Activated T-cell treated with anti-CD3 and anti-CD28 coated beads, Interleukin-2, amount 50 U/mL, for 4 hours (primary cell): ENCODE results near the gene FARP2. TPM values are rescaled to one million over a fixed set of nuclear protein-coding genes. Genes with fewer than 3 reads are reported as not detected.
"Not testable (repeated sequence)": the region's sequence is repeated elsewhere in the genome, so short reads cannot be mapped to it uniquely, and the experiment has no call there.

ENCODE experiments used
- ATAC-seq, 2 donors: fragments of 200-7000 bp; cut with Tn5 transposase; one replicate each; pipeline ENCODE4 v1.10.0; 2021
- DNase-seq: peaks from one replicate; pipeline ENCODE4 v3.0.0-alpha.2; 2020
- H3K27me3 Mint-ChIP-seq: one replicate; pipeline ENCODE4 v1.8.0; 2021; ENCODE audit warnings: low read depth, mixed read lengths
- H3K36me3 Mint-ChIP-seq: one replicate; pipeline ENCODE4 v1.8.0; 2022; ENCODE audit warnings: mixed read lengths; ENCODE audit not compliant: insufficient read depth
- H3K4me1 Mint-ChIP-seq: one replicate; pipeline ENCODE4 v1.8.0; 2021; ENCODE audit warnings: low read depth, mixed read lengths
- H3K4me3 Mint-ChIP-seq: one replicate; pipeline ENCODE4 v1.8.0; 2021; ENCODE audit warnings: mild to moderate bottlenecking, moderate library complexity, mixed read lengths
- H3K9me3 Mint-ChIP-seq: one replicate; pipeline ENCODE4 v1.8.0; 2021; ENCODE audit warnings: mixed read lengths
- total RNA-seq, 3 donors: library from RNA; stranded (reverse); gene quantifications; one replicate each; pipeline ENCODE4 v1.2.1, GENCODE V29; 2021

Gene FARP2
- total RNA-seq, 3 donors from 2014 or later = 29.5 to 35.6 (median 30.3) TPM

DNA sequence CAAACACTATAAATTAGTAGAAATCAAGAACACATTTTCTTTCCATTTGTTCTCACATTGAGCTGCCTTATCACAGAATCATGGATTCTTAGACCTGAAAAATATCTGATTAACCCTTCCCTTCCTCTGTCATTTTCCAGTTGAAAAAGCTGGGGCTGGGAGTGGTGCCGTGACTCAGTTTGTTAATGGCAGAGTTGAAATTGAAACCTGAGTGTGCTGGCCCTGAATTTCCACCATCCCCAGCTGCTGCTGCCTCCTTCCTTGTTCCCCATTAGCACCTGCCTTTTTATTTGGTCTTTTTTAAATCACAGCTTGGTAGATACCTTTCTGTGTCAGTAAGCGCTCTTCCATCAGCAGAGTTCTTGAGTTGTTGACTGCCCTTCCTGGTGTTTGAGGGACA, 10.6 kb downstream of the FARP2 start:
- ATAC-seq = no peak
- no peaks in the 10 kb centered on the region for H3K9me3 Mint-ChIP-seq

DNA sequence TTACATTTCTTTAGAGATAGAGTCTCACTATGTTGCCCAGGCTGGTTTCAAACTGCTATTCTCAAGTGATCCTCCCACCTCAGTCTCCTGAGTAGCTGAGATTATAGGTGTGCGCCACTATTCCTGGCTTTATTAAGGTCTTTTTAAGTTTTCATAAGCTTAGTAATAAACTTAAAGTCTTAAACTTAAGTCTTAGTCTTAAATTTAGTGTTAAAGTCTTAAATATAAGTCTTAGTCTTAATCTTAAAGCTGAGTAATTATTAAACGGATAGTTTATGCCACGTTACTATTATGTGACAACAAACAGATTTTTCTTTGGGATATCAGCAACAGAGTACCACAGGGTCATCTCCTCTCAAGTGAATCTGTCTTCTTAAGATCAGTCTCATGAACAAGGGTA, 12.6 kb downstream of the FARP2 start:
- Mint-ChIP-seq H3K9me3 (no peaks in the 10 kb centered on the region), H3K4me1 (peaks cover 5% of the 10 kb centered on the region), H3K36me3 (peaks cover 2% of the 10 kb centered on the region), H3K27me3 (no peaks in the 10 kb centered on the region), H3K4me3 (no peak overlapping the region)
- no peak for ATAC-seq
- DNase-seq = no peak

More for the DNA sequence above, 10.6 kb downstream of the FARP2 start:
- H3K4me1 Mint-ChIP-seq = peaks cover 5% of the 10 kb centered on the region
- peaks cover 2% of the 10 kb centered on the region for H3K36me3 Mint-ChIP-seq
- DNase-seq = no peak
- H3K4me3 Mint-ChIP-seq = no peak overlapping the region
- H3K27me3 Mint-ChIP-seq = no peaks in the 10 kb centered on the region

DNA sequence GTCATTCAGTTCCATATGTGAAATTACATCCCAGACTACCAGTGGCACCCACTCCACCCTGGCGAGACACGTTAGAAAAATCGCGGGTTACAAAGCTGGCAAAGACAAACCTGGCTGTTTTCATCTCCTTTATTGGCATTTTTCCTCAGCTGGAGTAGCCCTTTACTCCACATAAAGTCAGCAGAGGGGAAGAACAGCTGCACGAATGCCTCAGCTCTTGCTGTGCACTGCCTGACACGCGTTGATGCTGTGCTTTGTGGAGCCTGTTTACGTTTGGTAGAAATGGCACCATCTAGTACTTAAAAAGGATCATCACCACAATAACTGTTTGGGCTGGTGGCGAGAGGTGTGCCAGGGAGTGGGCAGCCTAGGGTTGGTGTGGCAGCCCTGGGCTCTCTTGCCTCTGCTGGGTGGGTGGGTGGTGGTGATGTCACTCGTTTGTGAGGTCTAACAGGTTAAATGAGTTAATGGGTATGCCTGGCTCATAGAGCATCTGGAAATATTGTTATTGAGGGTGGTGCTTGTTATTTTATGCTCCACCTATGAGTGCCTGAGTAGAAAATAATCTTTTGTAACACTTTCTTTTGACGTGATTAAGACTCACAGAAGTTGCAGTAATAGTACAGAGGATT, 16.4 kb downstream of the FARP2 start:
- no peak for DNase-seq
- H3K9me3 Mint-ChIP-seq = no peaks in the 10 kb centered on the region
- ATAC-seq = no peak
- peaks cover 5% of the 10 kb centered on the region for H3K36me3 Mint-ChIP-seq
- H3K4me3 Mint-ChIP-seq = no peak overlapping the region
- no peaks in the 10 kb centered on the region for H3K27me3 Mint-ChIP-seq
- H3K4me1 Mint-ChIP-seq = peaks cover 3% of the 10 kb centered on the region

DNA sequence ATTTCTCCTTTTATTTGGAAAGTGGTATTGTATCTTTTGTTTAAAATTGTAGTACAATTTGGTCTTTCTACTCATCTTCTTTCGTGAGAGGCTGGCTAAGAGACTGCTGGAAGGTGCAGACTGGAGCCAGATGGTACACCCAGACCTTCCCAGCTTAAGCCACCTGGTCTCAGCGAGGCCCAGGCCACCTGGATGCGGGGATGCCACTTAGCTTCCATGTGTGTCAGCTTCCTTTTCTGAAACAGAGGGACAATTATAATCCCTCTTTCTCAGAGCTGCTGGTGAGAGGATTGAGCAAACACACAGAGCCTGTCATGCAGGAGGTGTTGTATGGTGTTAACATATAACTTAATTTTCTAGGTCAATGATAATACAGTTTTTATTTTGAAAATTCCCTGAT, 17.4 kb downstream of the FARP2 start:
- no peak for DNase-seq
- Mint-ChIP-seq H3K27me3 (no peaks in the 10 kb centered on the region), H3K9me3 (no peaks in the 10 kb centered on the region), H3K4me3 (no peak overlapping the region), H3K4me1 (peaks cover 3% of the 10 kb centered on the region), H3K36me3 (peaks cover 5% of the 10 kb centered on the region)
- no peak for ATAC-seq

DNA sequence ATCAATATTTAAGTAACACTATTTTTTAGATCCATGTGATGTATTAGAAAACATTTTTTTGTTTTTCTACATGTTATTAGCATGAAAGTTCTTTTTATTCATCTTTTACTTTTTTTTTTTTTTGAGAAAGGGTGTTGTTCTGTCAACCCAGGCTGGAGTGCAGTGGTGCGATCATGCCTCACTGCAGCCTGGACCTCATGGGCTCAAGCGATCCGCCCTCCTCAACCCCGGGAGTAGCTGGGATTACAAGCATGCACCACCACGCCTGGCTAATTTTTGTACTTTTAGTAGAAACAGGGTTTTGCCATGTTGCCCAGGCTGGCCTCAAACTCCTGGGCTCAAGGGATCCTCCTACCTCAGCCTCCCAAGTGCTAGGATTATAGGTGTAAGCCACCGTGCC, 17.8 kb downstream of the FARP2 start:
- H3K4me1 Mint-ChIP-seq, ATAC-seq, H3K4me3 Mint-ChIP-seq, DNase-seq, H3K36me3 Mint-ChIP-seq, H3K27me3 Mint-ChIP-seq, H3K9me3 Mint-ChIP-seq: not testable (repeated sequence)

DNA sequence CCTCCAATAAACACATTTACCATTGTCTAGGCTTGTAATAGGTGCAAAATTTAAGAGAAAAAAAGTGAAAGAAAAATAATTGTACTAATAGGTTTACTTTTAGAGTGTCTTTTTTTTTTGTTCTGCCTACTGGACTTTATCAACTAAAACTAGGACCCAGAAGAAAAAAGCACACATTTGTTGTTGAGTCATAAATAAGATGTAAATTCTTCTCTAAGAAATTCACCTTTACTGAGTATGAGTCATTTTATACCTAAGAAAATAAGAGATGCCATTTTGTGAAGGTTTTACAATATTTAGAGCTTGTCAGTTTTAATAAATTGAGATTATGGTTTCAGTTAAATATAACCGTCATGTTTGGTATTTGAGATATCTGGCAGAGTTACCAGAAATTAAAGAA, 19.2 kb downstream of the FARP2 start:
- no peak for DNase-seq
- Mint-ChIP-seq H3K27me3 (no peaks in the 10 kb centered on the region), H3K9me3 (no peaks in the 10 kb centered on the region), H3K36me3 (peaks cover 7% of the 10 kb centered on the region), H3K4me3 (no peak overlapping the region), H3K4me1 (peaks cover 3% of the 10 kb centered on the region)
- ATAC-seq = no peak

DNA sequence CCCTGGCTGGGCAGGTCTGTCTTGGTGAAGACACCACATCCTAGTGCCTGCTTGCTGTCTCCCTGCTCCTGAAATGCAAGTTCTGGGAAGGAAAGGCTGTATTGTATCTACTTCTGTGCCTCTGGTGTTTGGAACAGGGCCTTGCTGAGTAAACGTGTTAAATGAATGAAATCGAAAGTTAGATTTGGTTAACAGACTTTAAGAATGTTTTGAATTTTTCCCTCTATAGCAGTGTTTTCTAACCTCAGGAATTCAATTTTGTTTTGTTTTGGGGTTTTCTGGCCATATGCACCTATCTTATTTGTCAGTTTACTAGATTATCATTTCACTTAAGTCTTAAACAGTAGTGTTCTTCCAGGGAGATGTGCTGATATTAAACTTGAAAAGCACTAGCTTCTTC, 20.7 kb downstream of the FARP2 start:
- Mint-ChIP-seq H3K4me1 (peaks cover 3% of the 10 kb centered on the region), H3K27me3 (no peaks in the 10 kb centered on the region), H3K9me3 (no peaks in the 10 kb centered on the region), H3K36me3 (peaks cover 10% of the 10 kb centered on the region), H3K4me3 (no peak overlapping the region)
- no peak for ATAC-seq
- no peak for DNase-seq

DNA sequence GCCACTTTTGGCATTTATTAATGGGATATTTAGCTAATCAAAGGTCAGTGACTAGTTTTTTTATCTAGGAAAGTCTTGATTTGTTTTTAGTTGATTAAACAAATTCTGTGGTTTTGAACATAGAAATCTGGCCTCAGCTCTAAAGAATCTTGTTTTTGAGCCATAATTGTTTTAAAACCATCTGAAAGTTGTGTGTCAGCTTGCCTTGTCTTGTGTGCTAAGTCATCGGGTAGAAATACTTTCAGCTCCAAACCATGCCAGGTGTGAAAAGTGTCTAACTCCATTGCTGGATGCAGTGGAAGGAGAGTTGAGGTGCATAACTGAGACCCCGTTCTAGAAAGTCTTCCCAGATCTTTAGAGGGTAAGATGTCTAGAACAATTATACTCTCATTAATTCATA, 22.7 kb downstream of the FARP2 start:
- Mint-ChIP-seq H3K36me3 (peaks cover 20% of the 10 kb centered on the region), H3K4me1 (peaks cover 5% of the 10 kb centered on the region), H3K27me3 (no peaks in the 10 kb centered on the region), H3K9me3 (no peaks in the 10 kb centered on the region), H3K4me3 (no peak overlapping the region)
- no peak for DNase-seq
- no peak for ATAC-seq

DNA sequence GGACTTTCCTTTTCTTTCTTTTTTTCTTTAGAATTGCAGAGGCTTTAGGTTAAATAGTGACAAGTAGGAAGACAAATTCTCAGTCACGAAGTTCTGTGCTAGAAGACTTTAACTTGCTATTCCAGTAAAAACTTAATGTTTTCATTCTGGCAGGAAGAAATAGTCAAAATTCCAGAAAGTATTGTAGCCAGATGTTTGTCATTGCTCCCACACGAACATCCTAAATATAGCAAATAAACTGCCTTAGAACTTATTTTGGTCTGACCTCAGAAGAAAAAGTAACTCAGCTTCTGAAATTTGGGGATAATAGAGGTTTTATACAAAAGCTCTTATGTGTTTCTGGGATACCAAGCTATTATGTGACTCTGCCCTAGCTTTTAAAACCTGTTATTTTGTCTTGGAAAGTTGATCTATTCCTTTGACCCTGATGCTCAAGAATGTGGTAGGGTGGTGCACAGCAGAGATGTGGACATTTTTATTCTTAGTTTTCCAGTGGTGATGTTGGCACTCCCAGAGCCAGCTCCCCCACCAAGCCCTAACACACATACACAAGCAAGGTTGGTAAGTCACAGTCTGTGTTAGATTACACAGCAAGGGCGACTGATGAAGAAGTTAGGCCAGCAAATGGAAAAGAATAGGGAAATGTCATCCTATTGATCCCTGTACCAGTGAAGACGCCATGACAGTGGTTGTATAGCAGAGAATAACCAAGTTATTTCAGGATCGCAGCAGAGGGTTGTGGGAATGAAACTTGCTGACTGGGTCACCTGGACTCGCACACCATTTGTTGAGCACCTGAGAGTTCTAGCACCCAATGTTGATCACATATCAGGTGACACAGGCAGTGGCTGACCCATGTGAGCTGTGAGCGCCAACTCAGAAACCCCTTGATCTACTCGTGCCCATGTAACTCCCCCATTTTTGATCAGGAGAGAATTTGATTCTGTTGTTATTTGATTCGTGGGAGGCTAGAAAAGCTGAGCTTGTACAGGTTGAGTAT, 23.7 kb downstream of the FARP2 start:
- H3K4me3 Mint-ChIP-seq = no peak overlapping the region
- ATAC-seq = no peak

DNA sequence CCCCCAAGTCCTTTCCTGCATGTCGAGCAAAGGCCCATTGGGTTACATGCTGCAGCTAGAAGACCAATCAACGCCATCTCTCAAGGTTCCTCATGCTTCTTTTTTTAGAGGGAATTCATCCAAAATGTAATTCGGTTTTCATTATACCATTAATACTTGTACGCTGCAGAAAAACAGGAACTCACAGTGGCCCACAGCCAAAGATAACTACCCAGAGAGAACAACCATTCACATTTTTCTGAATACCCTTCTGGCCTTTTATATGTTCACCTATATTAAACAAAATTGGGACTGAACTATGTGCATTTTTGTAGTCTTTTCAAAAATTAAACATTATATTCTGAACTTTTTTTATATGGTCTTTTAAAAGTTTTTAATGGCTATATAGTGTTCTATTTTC, 25.8 kb downstream of the FARP2 start:
- Mint-ChIP-seq H3K4me3 (no peak overlapping the region), H3K36me3 (peaks cover 18% of the 10 kb centered on the region), H3K9me3 (no peaks in the 10 kb centered on the region), H3K27me3 (no peaks in the 10 kb centered on the region), H3K4me1 (peaks cover 2% of the 10 kb centered on the region)
- ATAC-seq (no peak), DNase-seq (no peak)

More for the DNA sequence above, 23.7 kb downstream of the FARP2 start:
- Mint-ChIP-seq H3K27me3 (no peaks in the 10 kb centered on the region), H3K9me3 (no peaks in the 10 kb centered on the region), H3K36me3 (peaks cover 20% of the 10 kb centered on the region), H3K4me1 (peaks cover 5% of the 10 kb centered on the region)
- no peak for DNase-seq

DNA sequence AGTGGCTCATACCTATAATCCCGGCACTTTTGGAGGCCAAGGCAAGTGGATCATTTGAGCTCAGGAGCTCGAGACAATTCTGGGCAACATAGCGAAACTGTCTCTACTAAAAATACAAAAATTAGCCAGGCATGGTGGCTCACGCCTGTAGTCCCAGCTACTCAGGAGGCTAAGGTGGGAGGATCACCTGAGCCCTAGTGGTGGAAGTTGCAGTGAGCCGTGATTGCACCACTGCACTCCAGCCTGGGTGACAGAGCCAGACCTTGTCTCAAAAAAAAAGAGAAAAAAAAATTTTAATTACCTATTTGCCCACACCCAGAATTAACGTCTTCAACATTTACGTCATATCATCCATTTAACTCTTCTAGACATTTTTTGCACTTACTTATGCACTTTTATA, 29.4 kb downstream of the FARP2 start:
- DNase-seq, H3K4me1 Mint-ChIP-seq, H3K9me3 Mint-ChIP-seq, H3K27me3 Mint-ChIP-seq, H3K4me3 Mint-ChIP-seq, ATAC-seq: not testable (repeated sequence)
- peaks cover 19% of the 10 kb centered on the region for H3K36me3 Mint-ChIP-seq

DNA sequence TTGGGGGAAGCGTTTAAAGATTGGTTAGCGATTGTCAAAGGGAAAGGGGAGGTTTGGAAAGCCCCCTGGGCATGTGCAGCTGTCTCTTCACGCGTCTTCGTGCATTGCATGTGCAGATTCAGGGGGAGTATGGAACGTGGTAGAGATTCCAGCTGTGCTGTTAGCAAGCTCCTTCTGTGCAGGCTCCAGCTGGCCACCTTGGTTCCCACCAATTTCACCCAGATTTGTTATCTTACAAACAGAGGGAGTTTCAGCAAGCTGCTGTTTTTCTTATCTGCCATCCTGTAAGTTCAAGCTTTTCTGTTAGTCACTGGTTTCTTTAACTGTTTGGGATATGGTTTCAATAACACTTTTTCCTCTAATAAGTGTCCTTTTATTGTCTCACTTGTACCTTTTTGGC, 30.4 kb downstream of the FARP2 start:
- ATAC-seq (no peak), DNase-seq (no peak)
- Mint-ChIP-seq H3K27me3 (no peaks in the 10 kb centered on the region), H3K4me3 (no peak overlapping the region), H3K9me3 (no peaks in the 10 kb centered on the region), H3K36me3 (peaks cover 17% of the 10 kb centered on the region), H3K4me1 (peaks cover 8% of the 10 kb centered on the region)

DNA sequence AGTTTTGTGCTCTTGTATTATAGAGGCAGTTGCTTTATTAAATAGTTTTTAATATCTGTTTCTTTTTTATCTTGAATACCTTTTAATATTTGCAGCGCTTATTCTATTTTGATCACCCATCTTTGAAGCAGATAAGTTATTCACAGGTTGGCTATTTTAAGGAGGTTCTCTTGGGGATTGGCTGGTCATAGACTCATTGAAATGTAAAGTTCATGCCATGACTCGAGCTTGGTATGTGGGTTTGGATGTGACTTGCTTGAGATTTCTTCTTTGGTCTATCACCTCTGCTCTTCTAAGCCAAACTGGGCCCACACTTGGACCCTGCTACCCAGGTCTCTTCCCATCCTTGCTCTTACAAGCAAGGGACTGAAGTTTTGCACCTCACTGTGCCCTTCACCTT, 33.6 kb downstream of the FARP2 start:
- DNase-seq (no peak), ATAC-seq (no peak)
- Mint-ChIP-seq H3K27me3 (no peaks in the 10 kb centered on the region), H3K36me3 (peaks cover 8% of the 10 kb centered on the region), H3K9me3 (no peaks in the 10 kb centered on the region), H3K4me3 (no peak overlapping the region), H3K4me1 (peaks cover 6% of the 10 kb centered on the region)

DNA sequence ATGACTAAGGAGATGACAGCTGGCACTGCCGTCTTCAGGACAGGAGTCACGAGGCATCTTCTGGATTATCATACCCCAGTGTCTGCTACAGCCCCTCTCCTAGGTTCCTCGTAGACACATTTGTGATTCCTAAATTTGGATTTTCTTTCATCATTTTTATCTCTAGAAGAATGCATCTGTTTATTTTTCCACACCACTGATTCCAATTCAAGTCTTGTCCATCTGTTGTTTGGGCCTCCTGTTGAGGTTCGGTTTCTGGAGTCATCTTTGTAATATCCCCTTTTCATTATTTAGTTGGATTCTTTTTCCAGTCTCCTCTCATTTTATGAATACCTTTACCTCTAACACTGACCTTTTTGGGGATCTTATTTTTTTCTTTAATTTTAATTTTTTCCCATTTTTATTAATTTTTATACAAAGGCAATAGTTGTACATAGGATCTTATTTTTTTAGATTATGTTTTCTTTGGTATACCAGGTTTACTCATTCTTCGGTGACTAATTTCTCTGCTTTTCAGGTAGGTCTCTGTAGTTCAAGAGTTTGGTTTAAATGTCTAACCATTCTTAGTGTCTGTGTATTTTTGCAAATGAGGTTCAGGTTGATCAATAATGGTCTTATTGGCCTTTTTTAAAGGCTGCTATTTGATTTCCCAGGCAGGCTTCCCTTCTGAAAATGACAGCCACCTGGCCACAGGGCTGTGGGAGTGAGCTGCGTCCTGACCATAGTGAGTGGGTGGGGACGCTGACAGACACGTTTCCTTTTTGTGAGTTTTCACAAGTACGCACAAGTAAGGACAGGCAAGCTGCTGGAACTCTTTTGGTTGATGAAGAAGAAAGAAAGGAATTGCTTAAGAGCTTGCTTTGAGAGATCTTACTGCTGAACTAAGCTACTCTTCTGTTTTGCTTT, 34.5 kb downstream of the FARP2 start:
- Mint-ChIP-seq H3K27me3 (no peaks in the 10 kb centered on the region), H3K36me3 (peaks cover 14% of the 10 kb centered on the region), H3K9me3 (no peaks in the 10 kb centered on the region), H3K4me1 (peaks cover 6% of the 10 kb centered on the region), H3K4me3 (no peak overlapping the region)
- no peak for DNase-seq
- ATAC-seq = no peak
